CD14-positive monocyte (primary cell): ENCODE data around the gene LYRM4. TPM values are rescaled to one million over a fixed set of nuclear protein-coding genes. Genes with fewer than 3 reads are reported as not detected.
A peak's percentile ranks its signal among the peaks of the same experiment; 100 is the strongest.

Experiments
- DNase-seq, 3 donors: peaks; one replicate each; pipeline ENCODE4 v3.0.0-alpha.2; 2011 to 2022
- H2AFZ ChIP-seq: 2 replicates; pipeline ENCODE4 v1.6.0; 2012; ENCODE audit warnings: mild to moderate bottlenecking, low read depth, low read length, inconsistent platforms; ENCODE audit not compliant: insufficient read depth, poor library complexity, severe bottlenecking
- H3K27ac ChIP-seq, 2 donors: 1 replicate in 1 of 2; 2 replicates in 1 of 2; pipeline ENCODE4 v1.5.1; 2012 to 2013; ENCODE audit warnings: low read length in 2 of 2, control low read depth in 1 of 2, inconsistent platforms in 1 of 2, low read depth in 1 of 2, mild to moderate bottlenecking in 1 of 2
- H3K27me3 ChIP-seq, 2 donors: one replicate each; pipeline versions ENCODE4 v1.6.0 to v1.6.1; 2011 to 2013; ENCODE audit warnings: low read length in 2 of 2; ENCODE audit not compliant: control insufficient read depth in 2 of 2, insufficient read depth in 2 of 2
- H3K36me3 ChIP-seq, 2 donors: replicated peaks in 1 of 2; 1 replicate in 1 of 2; 2 replicates in 1 of 2; pipeline versions ENCODE4 v1.5.1 to v1.6.1; 2012 to 2013; ENCODE audit warnings: low read length in 2 of 2, control low read depth in 1 of 2, inconsistent platforms in 1 of 2, mild to moderate bottlenecking in 1 of 2; ENCODE audit not compliant: insufficient read depth in 2 of 2, control insufficient read depth in 1 of 2
- H3K4me1 ChIP-seq, 2 donors: 1 replicate in 1 of 2; 2 replicates in 1 of 2; pipeline versions ENCODE4 v1.5.1 to v1.6.1; 2012 to 2013; ENCODE audit warnings: low read length in 2 of 2, control low read depth in 1 of 2, inconsistent platforms in 1 of 2, mild to moderate bottlenecking in 1 of 2, moderate library complexity in 1 of 2; ENCODE audit not compliant: insufficient read depth in 2 of 2, control insufficient read depth in 1 of 2
- H3K4me2 ChIP-seq: replicated peaks from 2 replicates; pipeline ENCODE3; 2012; ENCODE audit warnings: low read length, moderate library complexity, mild to moderate bottlenecking; ENCODE audit not compliant: poor library complexity, severe bottlenecking; ENCODE audit errors: extremely low read depth
- H3K4me3 ChIP-seq, 3 experiments: fragments of 200-600 bp in 1 of 3; sonication (generic) in 1 of 3; replicated peaks in 1 of 3; 1 replicate in 2 of 3; 2 replicates in 1 of 3; pipeline ENCODE4 v1.5.1; 2011 to 2013; ENCODE audit warnings: low read length in 3 of 3, mild to moderate bottlenecking in 3 of 3, control low read depth in 2 of 3, low read depth in 2 of 3, inconsistent platforms in 1 of 3, moderate library complexity in 1 of 3
- H3K79me2 ChIP-seq: 2 replicates; pipeline ENCODE4 v1.6.0; 2012; ENCODE audit warnings: mild to moderate bottlenecking, control low read depth, inconsistent platforms, low read length, moderate library complexity; ENCODE audit not compliant: insufficient read depth
- H3K9ac ChIP-seq: 2 replicates; pipeline ENCODE4 v1.6.0; 2017; ENCODE audit warnings: low read length, mild to moderate bottlenecking; ENCODE audit not compliant: insufficient read depth, poor library complexity, severe bottlenecking
- H3K9me3 ChIP-seq, 2 donors: replicated peaks in 1 of 2; 1 replicate in 1 of 2; 2 replicates in 1 of 2; pipeline versions ENCODE4 v1.5.1 to v1.6.1; 2012 to 2013; ENCODE audit warnings: low read length in 2 of 2, control low read depth in 1 of 2; ENCODE audit not compliant: control insufficient read depth in 1 of 2, insufficient read depth in 1 of 2
- H4K20me1 ChIP-seq: 2 replicates; pipeline ENCODE4 v1.6.0; 2012; ENCODE audit warnings: mild to moderate bottlenecking, low read length, control low read depth, moderate library complexity; ENCODE audit not compliant: insufficient read depth
- H3K27ac Mint-ChIP-seq, 7 donors: one replicate each; pipeline ENCODE4 v1.8.0; 2020; ENCODE audit warnings: mild to moderate bottlenecking in 7 of 7, mixed read lengths in 7 of 7, moderate library complexity in 6 of 7, inconsistent platforms in 2 of 7
- H3K27me3 Mint-ChIP-seq, 3 donors: one replicate each; pipeline ENCODE4 v1.8.0; 2021 to 2022; ENCODE audit warnings: low read depth in 3 of 3, mild to moderate bottlenecking in 3 of 3, mixed read lengths in 3 of 3, moderate library complexity in 3 of 3, inconsistent platforms in 1 of 3
- H3K36me3 Mint-ChIP-seq, 2 donors: one replicate each; pipeline ENCODE4 v1.8.0; 2020; ENCODE audit warnings: mixed read lengths in 2 of 2, inconsistent platforms in 1 of 2, mild to moderate bottlenecking in 1 of 2
- H3K4me1 Mint-ChIP-seq: one replicate; pipeline ENCODE4 v1.8.0; 2020; ENCODE audit warnings: mild to moderate bottlenecking, mixed read lengths
- H3K4me3 Mint-ChIP-seq, 2 donors: one replicate each; pipeline ENCODE4 v1.8.0; 2020; ENCODE audit warnings: mild to moderate bottlenecking in 2 of 2, mixed read lengths in 2 of 2, moderate library complexity in 1 of 2
- H3K9me3 Mint-ChIP-seq, 7 donors: one replicate each; pipeline ENCODE4 v1.8.0; 2020 to 2022; ENCODE audit warnings: mixed read lengths in 7 of 7, mild to moderate bottlenecking in 6 of 7, moderate library complexity in 6 of 7, inconsistent platforms in 2 of 7
- WGBS: methylation state at CpG from one replicate; pipeline ENCODE4 v1.1.5; 2013; ENCODE audit warnings: missing lambda C conversion rate; ENCODE audit not compliant: insufficient coverage; 5-methylcytosine and 5-hydroxymethylcytosine counted together
- intact Hi-C, 2 donors: fragments of 100-400 bp; cut with micrococcal nuclease; formaldehyde crosslinking; loops; one replicate each; pipeline versions ENCODE4 v1.15.0 to v1.15.1; 2023
- polyA plus RNA-seq, 3 donors: library from polyadenylated mRNA; depleted of rRNA in 1 of 3; unstranded in 2 of 3; stranded (reverse) in 1 of 3; fragments of 300-500 nt in 2 of 3; fragments of >200 nt in 1 of 3; fragmentation: Illumina TruSeq in 2 of 3; gene quantifications; 1 replicate in 2 of 3; 2 replicates in 1 of 3; pipeline ENCODE4 v1.2.3, GENCODE V29; 2012 to 2021
- TF ChIP-seq, protein P1 (sequence below): fragments of 200-600 bp; IDR thresholded peaks from one replicate; pipeline ENCODE4 v1.8.0; 2022; ENCODE audit warnings: antibody characterized with exemption, mild to moderate bottlenecking

LYRM4 gene
- polyA plus RNA-seq, 3 donors, result 13.7 to 19.6 (median 18.1) TPM

DNA sequence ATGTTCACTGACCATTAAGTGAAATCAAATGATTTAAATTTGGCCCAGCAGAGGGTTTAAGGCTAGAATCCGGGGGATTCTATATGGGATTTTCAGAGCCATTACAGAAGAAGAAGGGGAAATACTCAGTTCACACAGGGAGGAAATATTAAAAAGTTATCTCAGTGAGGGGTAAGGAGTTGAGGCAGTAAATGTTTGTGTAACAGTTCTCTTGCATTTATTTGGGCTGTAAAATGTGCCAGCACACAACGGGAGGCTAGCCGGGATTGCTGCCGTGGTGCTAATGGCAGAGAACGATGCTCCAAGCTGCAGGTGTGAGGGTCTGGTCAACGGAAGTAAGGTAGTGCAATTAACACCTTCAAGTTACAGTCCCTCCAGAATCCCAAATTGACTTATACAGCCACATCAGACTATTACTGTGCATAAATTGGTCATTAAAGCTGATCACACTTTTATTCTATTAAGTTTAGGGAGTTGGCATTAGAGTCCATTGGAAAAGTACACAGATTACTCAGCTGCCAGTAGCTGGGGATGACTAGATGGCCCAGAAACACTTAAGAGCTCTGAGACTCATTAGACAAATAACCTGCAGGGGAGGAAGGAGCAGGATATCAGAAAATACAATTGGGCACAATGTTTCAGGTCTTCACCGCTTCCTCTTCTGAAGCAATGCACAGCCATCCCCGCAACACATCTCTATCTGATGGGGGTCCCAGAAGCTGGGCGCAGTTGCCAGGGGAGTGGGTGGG is 144.3 kb downstream of the LYRM4 start:
- peaks cover 1 to 2% of the 10 kb centered on the region in 2 donors for H3K36me3 Mint-ChIP-seq
- no peaks in the 10 kb centered on the region for H3K27me3 ChIP-seq
- H3K9me3 ChIP-seq, result peaks cover 0 to 2% of the 10 kb centered on the region in 2 donors
- TF ChIP-seq, protein P1, sequence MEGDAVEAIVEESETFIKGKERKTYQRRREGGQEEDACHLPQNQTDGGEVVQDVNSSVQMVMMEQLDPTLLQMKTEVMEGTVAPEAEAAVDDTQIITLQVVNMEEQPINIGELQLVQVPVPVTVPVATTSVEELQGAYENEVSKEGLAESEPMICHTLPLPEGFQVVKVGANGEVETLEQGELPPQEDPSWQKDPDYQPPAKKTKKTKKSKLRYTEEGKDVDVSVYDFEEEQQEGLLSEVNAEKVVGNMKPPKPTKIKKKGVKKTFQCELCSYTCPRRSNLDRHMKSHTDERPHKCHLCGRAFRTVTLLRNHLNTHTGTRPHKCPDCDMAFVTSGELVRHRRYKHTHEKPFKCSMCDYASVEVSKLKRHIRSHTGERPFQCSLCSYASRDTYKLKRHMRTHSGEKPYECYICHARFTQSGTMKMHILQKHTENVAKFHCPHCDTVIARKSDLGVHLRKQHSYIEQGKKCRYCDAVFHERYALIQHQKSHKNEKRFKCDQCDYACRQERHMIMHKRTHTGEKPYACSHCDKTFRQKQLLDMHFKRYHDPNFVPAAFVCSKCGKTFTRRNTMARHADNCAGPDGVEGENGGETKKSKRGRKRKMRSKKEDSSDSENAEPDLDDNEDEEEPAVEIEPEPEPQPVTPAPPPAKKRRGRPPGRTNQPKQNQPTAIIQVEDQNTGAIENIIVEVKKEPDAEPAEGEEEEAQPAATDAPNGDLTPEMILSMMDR, result no peak
- H3K79me2 ChIP-seq, result no peaks in the 10 kb centered on the region
- H3K9ac ChIP-seq, result no peak overlapping the region
- H3K4me2 ChIP-seq, result no peak overlapping the region
- H3K27me3 Mint-ChIP-seq, result peaks cover 0 to 2% (median 1%) of the 10 kb centered on the region in 3 donors
- no peak overlapping the region for H3K27ac Mint-ChIP-seq
- H3K9me3 Mint-ChIP-seq, result peaks cover 0 to 11% (median 6%) of the 10 kb centered on the region in 7 donors
- H3K4me3 Mint-ChIP-seq, result no peak overlapping the region
- H2AFZ ChIP-seq, result no peak overlapping the region
- H3K4me1 Mint-ChIP-seq, result peaks cover 23% of the 10 kb centered on the region
- no peak overlapping the region for H3K4me3 ChIP-seq
- H3K27ac ChIP-seq, result no peak overlapping the region
- H3K4me1 ChIP-seq, result no peaks in the 10 kb centered on the region
- no peak for DNase-seq
- intact Hi-C loops, result no loop called here
- H4K20me1 ChIP-seq, result no peaks in the 10 kb centered on the region
- H3K36me3 ChIP-seq, result no peaks in the 10 kb centered on the region
- 93% methylated on average over 2 of the region's 9 CpGs for WGBS

DNA sequence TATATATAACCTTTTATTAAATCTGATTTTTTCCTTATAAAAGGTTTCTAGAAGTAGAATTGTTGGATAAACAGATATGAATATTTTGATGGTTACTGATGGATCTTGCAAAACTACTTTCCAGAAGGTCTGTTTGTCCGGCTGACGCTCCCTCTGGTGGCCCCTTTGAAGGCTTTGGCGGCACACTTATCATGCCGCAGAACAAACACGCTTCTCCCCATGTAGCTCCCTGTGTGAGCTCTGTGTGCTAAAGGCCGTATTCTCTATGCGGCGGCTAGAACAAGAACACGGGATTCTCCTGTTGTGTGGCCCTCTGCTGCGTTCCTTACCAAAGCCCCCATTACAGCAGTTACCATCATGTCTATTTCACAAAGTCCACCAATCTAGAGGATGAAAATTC is 145.6 kb downstream of the LYRM4 start:
- Histone ChIP-seq H3K4me1 (no peaks in the 10 kb centered on the region), H3K4me2 (no peak overlapping the region), H3K36me3 (no peaks in the 10 kb centered on the region), H2AFZ (no peak overlapping the region), H3K79me2 (no peaks in the 10 kb centered on the region), H3K9me3 (peaks cover 0 to under 1% of the 10 kb centered on the region in 2 donors), H3K27ac (no peak overlapping the region), H3K4me3 (no peak overlapping the region), H4K20me1 (no peaks in the 10 kb centered on the region), H3K27me3 (no peaks in the 10 kb centered on the region), H3K9ac (no peak overlapping the region)
- Mint-ChIP-seq H3K27me3 (peaks cover 0 to 1% (median 0%) of the 10 kb centered on the region in 3 donors), H3K36me3 (peaks cover 0 to 4% of the 10 kb centered on the region in 2 donors), H3K4me3 (no peak overlapping the region), H3K9me3 (peaks cover 0 to 5% (median 0%) of the 10 kb centered on the region in 7 donors), H3K27ac (peak overlapping the region in 1 of 7 donors; percentile 21), H3K4me1 (peaks cover 20% of the 10 kb centered on the region)
- intact Hi-C loops, result no loop called here
- TF ChIP-seq, protein P1, result no peak
- WGBS, result 95% methylated on average over 5 of the region's 10 CpGs
- no peak for DNase-seq
